CD14-positive monocyte (primary cell): ENCODE measurements around the gene NMB. TPM values are rescaled to one million over a fixed set of nuclear protein-coding genes. Genes with fewer than 3 reads are reported as not detected.
A peak's percentile ranks its signal among the peaks of the same experiment; 100 is the strongest.

Experiments used
- DNase-seq, 3 donors: peaks; one replicate each; pipeline ENCODE4 v3.0.0-alpha.2; 2011 to 2022
- H2AFZ ChIP-seq: 2 replicates; pipeline ENCODE4 v1.6.0; 2012; ENCODE audit warnings: mild to moderate bottlenecking, low read depth, low read length, inconsistent platforms; ENCODE audit not compliant: insufficient read depth, poor library complexity, severe bottlenecking
- H3K27ac ChIP-seq, 2 donors: 1 replicate in 1 of 2; 2 replicates in 1 of 2; pipeline ENCODE4 v1.5.1; 2012 to 2013; ENCODE audit warnings: low read length in 2 of 2, control low read depth in 1 of 2, inconsistent platforms in 1 of 2, low read depth in 1 of 2, mild to moderate bottlenecking in 1 of 2
- H3K27me3 ChIP-seq, 2 donors: one replicate each; pipeline versions ENCODE4 v1.6.0 to v1.6.1; 2011 to 2013; ENCODE audit warnings: low read length in 2 of 2; ENCODE audit not compliant: control insufficient read depth in 2 of 2, insufficient read depth in 2 of 2
- H3K36me3 ChIP-seq, 2 donors: replicated peaks in 1 of 2; 1 replicate in 1 of 2; 2 replicates in 1 of 2; pipeline versions ENCODE4 v1.5.1 to v1.6.1; 2012 to 2013; ENCODE audit warnings: low read length in 2 of 2, control low read depth in 1 of 2, inconsistent platforms in 1 of 2, mild to moderate bottlenecking in 1 of 2; ENCODE audit not compliant: insufficient read depth in 2 of 2, control insufficient read depth in 1 of 2
- H3K4me1 ChIP-seq, 2 donors: 1 replicate in 1 of 2; 2 replicates in 1 of 2; pipeline versions ENCODE4 v1.5.1 to v1.6.1; 2012 to 2013; ENCODE audit warnings: low read length in 2 of 2, control low read depth in 1 of 2, inconsistent platforms in 1 of 2, mild to moderate bottlenecking in 1 of 2, moderate library complexity in 1 of 2; ENCODE audit not compliant: insufficient read depth in 2 of 2, control insufficient read depth in 1 of 2
- H3K4me2 ChIP-seq: replicated peaks from 2 replicates; pipeline ENCODE3; 2012; ENCODE audit warnings: low read length, moderate library complexity, mild to moderate bottlenecking; ENCODE audit not compliant: poor library complexity, severe bottlenecking; ENCODE audit errors: extremely low read depth
- H3K4me3 ChIP-seq, 3 experiments: fragments of 200-600 bp in 1 of 3; sonication (generic) in 1 of 3; replicated peaks in 1 of 3; 1 replicate in 2 of 3; 2 replicates in 1 of 3; pipeline ENCODE4 v1.5.1; 2011 to 2013; ENCODE audit warnings: low read length in 3 of 3, mild to moderate bottlenecking in 3 of 3, control low read depth in 2 of 3, low read depth in 2 of 3, inconsistent platforms in 1 of 3, moderate library complexity in 1 of 3
- H3K79me2 ChIP-seq: 2 replicates; pipeline ENCODE4 v1.6.0; 2012; ENCODE audit warnings: mild to moderate bottlenecking, control low read depth, inconsistent platforms, low read length, moderate library complexity; ENCODE audit not compliant: insufficient read depth
- H3K9ac ChIP-seq: 2 replicates; pipeline ENCODE4 v1.6.0; 2017; ENCODE audit warnings: low read length, mild to moderate bottlenecking; ENCODE audit not compliant: insufficient read depth, poor library complexity, severe bottlenecking
- H3K9me3 ChIP-seq, 2 donors: replicated peaks in 1 of 2; 1 replicate in 1 of 2; 2 replicates in 1 of 2; pipeline versions ENCODE4 v1.5.1 to v1.6.1; 2012 to 2013; ENCODE audit warnings: low read length in 2 of 2, control low read depth in 1 of 2; ENCODE audit not compliant: control insufficient read depth in 1 of 2, insufficient read depth in 1 of 2
- H4K20me1 ChIP-seq: 2 replicates; pipeline ENCODE4 v1.6.0; 2012; ENCODE audit warnings: mild to moderate bottlenecking, low read length, control low read depth, moderate library complexity; ENCODE audit not compliant: insufficient read depth
- H3K27ac Mint-ChIP-seq, 7 donors: one replicate each; pipeline ENCODE4 v1.8.0; 2020; ENCODE audit warnings: mild to moderate bottlenecking in 7 of 7, mixed read lengths in 7 of 7, moderate library complexity in 6 of 7, inconsistent platforms in 2 of 7
- H3K27me3 Mint-ChIP-seq, 3 donors: one replicate each; pipeline ENCODE4 v1.8.0; 2021 to 2022; ENCODE audit warnings: low read depth in 3 of 3, mild to moderate bottlenecking in 3 of 3, mixed read lengths in 3 of 3, moderate library complexity in 3 of 3, inconsistent platforms in 1 of 3
- H3K36me3 Mint-ChIP-seq, 2 donors: one replicate each; pipeline ENCODE4 v1.8.0; 2020; ENCODE audit warnings: mixed read lengths in 2 of 2, inconsistent platforms in 1 of 2, mild to moderate bottlenecking in 1 of 2
- H3K4me1 Mint-ChIP-seq: one replicate; pipeline ENCODE4 v1.8.0; 2020; ENCODE audit warnings: mild to moderate bottlenecking, mixed read lengths
- H3K4me3 Mint-ChIP-seq, 2 donors: one replicate each; pipeline ENCODE4 v1.8.0; 2020; ENCODE audit warnings: mild to moderate bottlenecking in 2 of 2, mixed read lengths in 2 of 2, moderate library complexity in 1 of 2
- H3K9me3 Mint-ChIP-seq, 7 donors: one replicate each; pipeline ENCODE4 v1.8.0; 2020 to 2022; ENCODE audit warnings: mixed read lengths in 7 of 7, mild to moderate bottlenecking in 6 of 7, moderate library complexity in 6 of 7, inconsistent platforms in 2 of 7
- CTCF ChIP-seq: fragments of 200-600 bp; IDR thresholded peaks from one replicate; pipeline ENCODE4 v1.8.0; 2022; ENCODE audit warnings: antibody characterized with exemption, mild to moderate bottlenecking
- WGBS: methylation state at CpG from one replicate; pipeline ENCODE4 v1.1.5; 2013; ENCODE audit warnings: missing lambda C conversion rate; ENCODE audit not compliant: insufficient coverage; 5-methylcytosine and 5-hydroxymethylcytosine counted together
- intact Hi-C, 2 donors: fragments of 100-400 bp; cut with micrococcal nuclease; formaldehyde crosslinking; loops; one replicate each; pipeline versions ENCODE4 v1.15.0 to v1.15.1; 2023
- polyA plus RNA-seq, 3 donors: library from polyadenylated mRNA; depleted of rRNA in 1 of 3; unstranded in 2 of 3; stranded (reverse) in 1 of 3; fragments of 300-500 nt in 2 of 3; fragments of >200 nt in 1 of 3; fragmentation: Illumina TruSeq in 2 of 3; gene quantifications; 1 replicate in 2 of 3; 2 replicates in 1 of 3; pipeline ENCODE4 v1.2.3, GENCODE V29; 2012 to 2021

Gene NMB
- polyA plus RNA-seq, 3 donors = 0.45 to 0.81 (median 0.56) TPM

- peaks cover 0 to 3% (median 1%) of the 10 kb centered on the region in 3 donors for H3K27me3 Mint-ChIP-seq
- no peak for DNase-seq
- peaks cover 28 to 30% of the 10 kb centered on the region in 2 donors for H3K36me3 Mint-ChIP-seq
Observed at GRCh38 chr15:84620626-84621025, 37.4 kb downstream of the NMB start.

GRCh38 chr15:84616235-84616634 is 41.8 kb downstream of the NMB start:
- H4K20me1 ChIP-seq = no peaks in the 10 kb centered on the region
- H3K27me3 Mint-ChIP-seq = peaks cover 0 to 4% (median 0%) of the 10 kb centered on the region in 3 donors
- no peaks in the 10 kb centered on the region for H3K27me3 ChIP-seq
- H3K4me3 Mint-ChIP-seq = peak overlapping the region; percentile 49 to 83
- peaks cover 8 to 9% of the 10 kb centered on the region in 2 donors for H3K36me3 ChIP-seq
- WGBS = 21% methylated on average over 2 of the region's 3 CpGs
- H3K4me1 ChIP-seq = peaks cover 19 to 23% of the 10 kb centered on the region in 2 donors
- peak overlapping the region; percentile 6 for H3K9ac ChIP-seq
- H3K4me3 ChIP-seq = peak overlapping the region in 2 of 3 experiments; percentile 5 to 47
- peak; percentile 32 to 64 (median 62) for DNase-seq
- no peak for TF ChIP-seq CTCF
- H3K4me2 ChIP-seq = peak overlapping the region; percentile 53
- peak overlapping the region; percentile 68 to 87 (median 80) for H3K27ac Mint-ChIP-seq
- peaks cover 14% of the 10 kb centered on the region in 2 donors for H3K36me3 Mint-ChIP-seq
- intact Hi-C loops = no loop called here
- H3K9me3 Mint-ChIP-seq = peaks cover 10 to 16% (median 13%) of the 10 kb centered on the region in 7 donors
- H3K9me3 ChIP-seq = peaks cover 8 to 9% of the 10 kb centered on the region in 2 donors
- H2AFZ ChIP-seq = peak overlapping the region; percentile 45
- peaks cover 13% of the 10 kb centered on the region for H3K79me2 ChIP-seq
- peak overlapping the region; percentile 20 to 65 for H3K27ac ChIP-seq
- peaks cover 22% of the 10 kb centered on the region for H3K4me1 Mint-ChIP-seq

More at GRCh38 chr15:84620626-84621025, 37.4 kb downstream of the NMB start:
- H3K9me3 Mint-ChIP-seq = peaks cover 26 to 33% (median 27%) of the 10 kb centered on the region in 7 donors
- Histone ChIP-seq H3K4me1 (peaks cover 14 to 16% of the 10 kb centered on the region in 2 donors), H3K79me2 (peaks cover 6% of the 10 kb centered on the region), H3K27me3 (no peaks in the 10 kb centered on the region), H3K27ac (no peak overlapping the region), H3K4me2 (no peak overlapping the region), H3K9ac (no peak overlapping the region), H3K36me3 (peaks cover 13 to 25% of the 10 kb centered on the region in 2 donors), H4K20me1 (no peaks in the 10 kb centered on the region), H3K4me3 (peak overlapping the region in 1 of 3 experiments; percentile 34), H2AFZ (no peak overlapping the region), H3K9me3 (peaks cover 22 to 26% of the 10 kb centered on the region in 2 donors)
- no peak overlapping the region for H3K4me3 Mint-ChIP-seq
- H3K4me1 Mint-ChIP-seq = peaks cover 14% of the 10 kb centered on the region
- WGBS = 100% methylated on average over 4 of the region's 8 CpGs
- no peak for TF ChIP-seq CTCF
- no peak overlapping the region for H3K27ac Mint-ChIP-seq
- intact Hi-C loops = no loop called here
